HepG2 (cell line): ENCODE data around the gene RAET1L. TPM values are rescaled to one million over a fixed set of nuclear protein-coding genes. Genes with fewer than 3 reads are reported as not detected.

ENCODE experiments used
- AKAP8 ChIP-seq: sonication (generic); formaldehyde crosslinking; IDR thresholded peaks from 2 replicates; pipeline ENCODE4 v1.5.1; 2020; ENCODE audit warnings: mild to moderate bottlenecking, missing genetic modification reagents
- FOXA1 ChIP-seq, 2 experiments: fragments of 450-650 bp in 1 of 2; sonication (generic) in 1 of 2; formaldehyde crosslinking in 1 of 2; IDR thresholded peaks; 2 replicates each; pipeline versions ENCODE4 v1.4.0 to v1.6.1; 2016 to 2020; ENCODE audit warnings: missing genetic modification reagents in 1 of 2
- GABPA ChIP-seq, 2 experiments: IDR thresholded peaks; 2 replicates each; pipeline ENCODE4 v1.6.1; 2011 to 2016; ENCODE audit warnings: low read depth in 2 of 2, low read length in 1 of 2, missing biosample characterization in 1 of 2, missing genetic modification characterization in 1 of 2
- HNRNPLL ChIP-seq: fragments of 200-400 bp; formaldehyde crosslinking; IDR thresholded peaks from 2 replicates; pipeline ENCODE4 v1.6.1; 2017; ENCODE audit warnings: mild to moderate bottlenecking, low read depth, low read length; ENCODE audit not compliant: poor library complexity, severe bottlenecking
- MBNL3 ChIP-seq: fragments of 250-450 bp; sonication (Bioruptor Pico); conservative IDR thresholded peaks from 2 replicates; pipeline ENCODE4 v1.8.0; 2022; ENCODE audit warnings: mild to moderate bottlenecking, inconsistent platforms
- POLR2AphosphoS2 ChIP-seq: IDR thresholded peaks from 2 replicates; pipeline ENCODE4 v1.6.1; 2011; ENCODE audit warnings: low read depth, low read length, improper control_type of control experiment
- RBFOX2 ChIP-seq: fragments of 200-400 bp; formaldehyde crosslinking; IDR thresholded peaks from 2 replicates; pipeline ENCODE4 v1.6.1; 2017; ENCODE audit warnings: low read depth, mild to moderate bottlenecking, low read length
- SIN3B ChIP-seq: fragments of 150-350 bp; IDR thresholded peaks from 2 replicates; pipeline ENCODE4 v1.6.1; 2014; ENCODE audit warnings: low read length
- TAF1 ChIP-seq: sonication (generic); formaldehyde crosslinking; IDR thresholded peaks from 2 replicates; pipeline ENCODE4 v1.4.0; 2020; ENCODE audit warnings: missing genetic modification reagents
- ZNF230 ChIP-seq: sonication (generic); formaldehyde crosslinking; IDR thresholded peaks from 2 replicates; pipeline ENCODE4 v1.4.0; 2020; ENCODE audit warnings: mild to moderate bottlenecking, missing genetic modification reagents
- ZNF773 ChIP-seq: sonication (generic); formaldehyde crosslinking; IDR thresholded peaks from 2 replicates; pipeline ENCODE4 v1.4.0; 2020; ENCODE audit warnings: missing genetic modification reagents, borderline replicate concordance
- polyA plus RNA-seq, 8 experiments: library from polyadenylated mRNA; depleted of rRNA in 3 of 8; stranded (reverse) in 7 of 8; unstranded in 1 of 8; fragments of >200 nt; fragmentation: Illumina TruSeq in 4 of 8; extraction: Trizol in 4 of 8; gene quantifications; 2 replicates each; pipeline versions ENCODE4 v1.2.1 to v1.2.3, GENCODE V29; 2011 to 2016; ENCODE audit warnings: low read depth in 4 of 8, missing spikeins in 1 of 8, mixed read lengths in 1 of 8; ENCODE audit not compliant: insufficient read depth in 1 of 8
- total RNA-seq, 5 experiments: library from RNA; depleted of rRNA; stranded (reverse); fragments of >200 nt; fragmentation: Illumina TruSeq; extraction: Trizol; gene quantifications; 2 replicates each; pipeline ENCODE4 v1.2.3, GENCODE V29; 2016; ENCODE audit warnings: low read depth in 1 of 5
- TF ChIP-seq, protein P1 (sequence below): IDR thresholded peaks from 2 replicates; pipeline ENCODE4 v1.6.1; 2016; ENCODE audit warnings: missing compliant biosample characterization, missing genetic modification reagents, borderline replicate concordance
- TF ChIP-seq, protein P2 (sequence below): sonication (generic); formaldehyde crosslinking; IDR thresholded peaks from 2 replicates; pipeline ENCODE4 v1.8.1; 2022; ENCODE audit warnings: mild to moderate bottlenecking, missing genetic modification reagents
- TF ChIP-seq, protein P3 (sequence below): sonication (generic); formaldehyde crosslinking; IDR thresholded peaks from 2 replicates; pipeline ENCODE4 v1.4.0; 2020; ENCODE audit warnings: missing genetic modification reagents, borderline replicate concordance
- TF ChIP-seq, protein P4 (sequence below): IDR thresholded peaks from 2 replicates; pipeline ENCODE4 v1.6.1; 2016; ENCODE audit warnings: low read depth
- TF ChIP-seq, protein P5 (sequence below): IDR thresholded peaks from 2 replicates; pipeline ENCODE4 v1.6.1; 2016; ENCODE audit warnings: mild to moderate bottlenecking

Gene RAET1L
- total and polyA plus RNA-seq, 2 of the 13 experiments (the other 11 are each of a cell fraction or from before 2014, with no cell fraction given), result not detected

DNA sequence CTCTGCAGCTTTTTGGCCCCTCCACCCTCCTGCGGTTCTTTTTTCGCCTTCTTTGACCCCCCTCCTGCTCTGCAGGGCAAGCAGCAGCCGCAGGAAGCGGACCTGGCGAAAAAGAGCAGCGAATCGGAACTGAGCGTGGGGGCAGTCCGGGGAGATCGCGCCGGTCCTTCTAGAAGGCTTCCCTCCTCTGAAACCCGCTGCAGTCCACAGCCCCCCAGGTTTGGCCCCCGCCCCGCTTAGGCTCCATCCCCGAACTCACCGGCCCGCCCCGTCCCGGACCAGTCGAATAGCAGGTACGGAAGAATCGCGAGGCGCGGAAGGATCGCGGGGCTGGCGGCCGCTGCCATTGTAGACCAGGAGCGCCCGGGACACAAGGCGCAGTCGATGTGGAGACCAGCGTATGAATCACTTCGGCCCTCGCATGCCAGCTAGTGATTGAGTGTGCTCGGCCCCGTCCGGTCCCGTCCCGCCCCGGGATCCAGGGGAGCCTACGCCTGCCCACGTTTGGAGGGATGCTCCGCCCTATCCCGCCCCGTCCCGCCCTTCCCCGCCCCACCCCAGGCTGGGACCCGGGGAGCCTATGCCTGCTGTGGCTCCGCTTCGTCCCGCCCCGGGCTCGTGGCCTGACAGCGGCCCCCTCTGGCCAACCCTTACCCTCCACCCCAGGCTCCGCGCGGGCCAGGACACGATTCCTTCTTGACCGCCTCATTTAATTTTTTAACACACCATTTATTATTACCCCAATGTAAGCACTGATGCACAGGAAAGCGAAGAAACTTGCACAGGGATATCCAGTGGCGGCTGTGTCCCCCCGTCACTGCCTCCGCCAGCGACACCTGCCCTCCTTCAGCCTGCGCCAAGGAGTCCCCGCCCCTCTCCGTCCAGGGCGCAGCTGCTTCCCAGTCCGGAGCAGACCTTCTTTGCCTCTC lies 43.7 kb upstream of the RAET1L start, which contains the start of gene ULBP3 (continued):
- TF ChIP-seq, protein P1, sequence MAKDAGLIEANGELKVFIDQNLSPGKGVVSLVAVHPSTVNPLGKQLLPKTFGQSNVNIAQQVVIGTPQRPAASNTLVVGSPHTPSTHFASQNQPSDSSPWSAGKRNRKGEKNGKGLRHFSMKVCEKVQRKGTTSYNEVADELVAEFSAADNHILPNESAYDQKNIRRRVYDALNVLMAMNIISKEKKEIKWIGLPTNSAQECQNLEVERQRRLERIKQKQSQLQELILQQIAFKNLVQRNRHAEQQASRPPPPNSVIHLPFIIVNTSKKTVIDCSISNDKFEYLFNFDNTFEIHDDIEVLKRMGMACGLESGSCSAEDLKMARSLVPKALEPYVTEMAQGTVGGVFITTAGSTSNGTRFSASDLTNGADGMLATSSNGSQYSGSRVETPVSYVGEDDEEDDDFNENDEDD (CRISPR knock-in tag), result peak; percentile 16; the same call in 1 of the 2 replicates
- TF ChIP-seq, protein P2, sequence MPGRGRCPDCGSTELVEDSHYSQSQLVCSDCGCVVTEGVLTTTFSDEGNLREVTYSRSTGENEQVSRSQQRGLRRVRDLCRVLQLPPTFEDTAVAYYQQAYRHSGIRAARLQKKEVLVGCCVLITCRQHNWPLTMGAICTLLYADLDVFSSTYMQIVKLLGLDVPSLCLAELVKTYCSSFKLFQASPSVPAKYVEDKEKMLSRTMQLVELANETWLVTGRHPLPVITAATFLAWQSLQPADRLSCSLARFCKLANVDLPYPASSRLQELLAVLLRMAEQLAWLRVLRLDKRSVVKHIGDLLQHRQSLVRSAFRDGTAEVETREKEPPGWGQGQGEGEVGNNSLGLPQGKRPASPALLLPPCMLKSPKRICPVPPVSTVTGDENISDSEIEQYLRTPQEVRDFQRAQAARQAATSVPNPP (CRISPR knock-in tag), result no peak
- TF ChIP-seq POLR2AphosphoS2 (no peak), FOXA1 (IDR thresholded peaks at IDR 0.05) (no peak), FOXA1 (CRISPR knock-in tag; IDR thresholded peaks at IDR 0.05) (no peak), SIN3B (no peak), MBNL3 (CRISPR knock-in tag) (no peak), AKAP8 (CRISPR knock-in tag) (no peak), GABPA (IDR thresholded peaks at IDR 0.05; ENCODE audit: low read depth, low read length) (no peak), GABPA (CRISPR knock-in tag; IDR thresholded peaks at IDR 0.05; ENCODE audit: low read depth) (no peak), ZNF773 (no peak), HNRNPLL (peak; percentile 55), TAF1 (CRISPR knock-in tag) (peak; percentile 37; the same call in 1 of the 2 replicates), RBFOX2 (no peak), ZNF230 (CRISPR knock-in tag) (no peak)
- TF ChIP-seq, protein P3, sequence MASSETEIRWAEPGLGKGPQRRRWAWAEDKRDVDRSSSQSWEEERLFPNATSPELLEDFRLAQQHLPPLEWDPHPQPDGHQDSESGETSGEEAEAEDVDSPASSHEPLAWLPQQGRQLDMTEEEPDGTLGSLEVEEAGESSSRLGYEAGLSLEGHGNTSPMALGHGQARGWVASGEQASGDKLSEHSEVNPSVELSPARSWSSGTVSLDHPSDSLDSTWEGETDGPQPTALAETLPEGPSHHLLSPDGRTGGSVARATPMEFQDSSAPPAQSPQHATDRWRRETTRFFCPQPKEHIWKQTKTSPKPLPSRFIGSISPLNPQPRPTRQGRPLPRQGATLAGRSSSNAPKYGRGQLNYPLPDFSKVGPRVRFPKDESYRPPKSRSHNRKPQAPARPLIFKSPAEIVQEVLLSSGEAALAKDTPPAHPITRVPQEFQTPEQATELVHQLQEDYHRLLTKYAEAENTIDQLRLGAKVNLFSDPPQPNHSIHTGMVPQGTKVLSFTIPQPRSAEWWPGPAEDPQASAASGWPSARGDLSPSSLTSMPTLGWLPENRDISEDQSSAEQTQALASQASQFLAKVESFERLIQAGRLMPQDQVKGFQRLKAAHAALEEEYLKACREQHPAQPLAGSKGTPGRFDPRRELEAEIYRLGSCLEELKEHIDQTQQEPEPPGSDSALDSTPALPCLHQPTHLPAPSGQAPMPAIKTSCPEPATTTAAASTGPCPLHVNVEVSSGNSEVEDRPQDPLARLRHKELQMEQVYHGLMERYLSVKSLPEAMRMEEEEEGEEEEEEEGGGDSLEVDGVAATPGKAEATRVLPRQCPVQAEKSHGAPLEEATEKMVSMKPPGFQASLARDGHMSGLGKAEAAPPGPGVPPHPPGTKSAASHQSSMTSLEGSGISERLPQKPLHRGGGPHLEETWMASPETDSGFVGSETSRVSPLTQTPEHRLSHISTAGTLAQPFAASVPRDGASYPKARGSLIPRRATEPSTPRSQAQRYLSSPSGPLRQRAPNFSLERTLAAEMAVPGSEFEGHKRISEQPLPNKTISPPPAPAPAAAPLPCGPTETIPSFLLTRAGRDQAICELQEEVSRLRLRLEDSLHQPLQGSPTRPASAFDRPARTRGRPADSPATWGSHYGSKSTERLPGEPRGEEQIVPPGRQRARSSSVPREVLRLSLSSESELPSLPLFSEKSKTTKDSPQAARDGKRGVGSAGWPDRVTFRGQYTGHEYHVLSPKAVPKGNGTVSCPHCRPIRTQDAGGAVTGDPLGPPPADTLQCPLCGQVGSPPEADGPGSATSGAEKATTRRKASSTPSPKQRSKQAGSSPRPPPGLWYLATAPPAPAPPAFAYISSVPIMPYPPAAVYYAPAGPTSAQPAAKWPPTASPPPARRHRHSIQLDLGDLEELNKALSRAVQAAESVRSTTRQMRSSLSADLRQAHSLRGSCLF (CRISPR knock-in tag), result no peak
- TF ChIP-seq, protein P4, sequence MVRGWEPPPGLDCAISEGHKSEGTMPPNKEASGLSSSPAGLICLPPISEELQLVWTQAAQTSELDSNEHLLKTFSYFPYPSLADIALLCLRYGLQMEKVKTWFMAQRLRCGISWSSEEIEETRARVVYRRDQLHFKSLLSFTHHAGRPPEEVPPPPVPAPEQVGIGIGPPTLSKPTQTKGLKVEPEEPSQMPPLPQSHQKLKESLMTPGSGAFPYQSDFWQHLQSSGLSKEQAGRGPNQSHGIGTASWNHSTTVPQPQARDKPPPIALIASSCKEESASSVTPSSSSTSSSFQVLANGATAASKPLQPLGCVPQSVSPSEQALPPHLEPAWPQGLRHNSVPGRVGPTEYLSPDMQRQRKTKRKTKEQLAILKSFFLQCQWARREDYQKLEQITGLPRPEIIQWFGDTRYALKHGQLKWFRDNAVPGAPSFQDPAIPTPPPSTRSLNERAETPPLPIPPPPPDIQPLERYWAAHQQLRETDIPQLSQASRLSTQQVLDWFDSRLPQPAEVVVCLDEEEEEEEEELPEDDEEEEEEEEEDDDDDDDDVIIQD, result no peak
- TF ChIP-seq, protein P5, sequence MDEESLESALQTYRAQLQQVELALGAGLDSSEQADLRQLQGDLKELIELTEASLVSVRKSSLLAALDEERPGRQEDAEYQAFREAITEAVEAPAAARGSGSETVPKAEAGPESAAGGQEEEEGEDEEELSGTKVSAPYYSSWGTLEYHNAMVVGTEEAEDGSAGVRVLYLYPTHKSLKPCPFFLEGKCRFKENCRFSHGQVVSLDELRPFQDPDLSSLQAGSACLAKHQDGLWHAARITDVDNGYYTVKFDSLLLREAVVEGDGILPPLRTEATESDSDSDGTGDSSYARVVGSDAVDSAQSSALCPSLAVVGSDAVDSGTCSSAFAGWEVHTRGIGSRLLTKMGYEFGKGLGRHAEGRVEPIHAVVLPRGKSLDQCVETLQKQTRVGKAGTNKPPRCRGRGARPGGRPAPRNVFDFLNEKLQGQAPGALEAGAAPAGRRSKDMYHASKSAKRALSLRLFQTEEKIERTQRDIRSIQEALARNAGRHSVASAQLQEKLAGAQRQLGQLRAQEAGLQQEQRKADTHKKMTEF, result no peak
